Neural cell (in vitro differentiated cells): ENCODE results near the gene TCF20.

Experiments used
- CTCF ChIP-seq: fragments of 450-650 bp; IDR thresholded peaks from 2 replicates; pipeline ENCODE4 v1.5.1; 2014; ENCODE audit warnings: antibody characterized with exemption, mild to moderate bottlenecking, moderate library complexity; ENCODE audit not compliant: poor library complexity, severe bottlenecking
- EP300 ChIP-seq: fragments of 450-650 bp; conservative IDR thresholded peaks from 2 replicates; pipeline ENCODE4 v1.6.1; 2014; ENCODE audit warnings: antibody characterized with exemption, mild to moderate bottlenecking, moderate library complexity; ENCODE audit not compliant: poor library complexity, severe bottlenecking
- POLR2AphosphoS5 ChIP-seq: IDR thresholded peaks from 2 replicates; pipeline ENCODE4 v1.6.1; 2012
- TAF1 ChIP-seq: IDR thresholded peaks from 2 replicates; pipeline ENCODE4 v1.6.1; 2012; ENCODE audit warnings: low read depth

GRCh38 chr22:42222140-42222539 is 48.3 kb downstream of the TCF20 start:
- TF ChIP-seq POLR2AphosphoS5 = no peak
- no peak for TF ChIP-seq CTCF
- no peak for TF ChIP-seq EP300
- no peak for TF ChIP-seq TAF1
